ENCODE results near the gene MMADHC. TPM values are rescaled to one million over a fixed set of nuclear protein-coding genes. Genes with fewer than 3 reads are reported as not detected.

Gene MMADHC
- total RNA-seq, 1 experiment from 2014 or later: 149 TPM

GRCh38 chr2:149606251-149606811, 18.8 kb upstream of the MMADHC start:
- Histone ChIP-seq H2AFZ (ENCODE audit: low read length) (no peak overlapping the region), H2BK20ac (ENCODE audit: low read depth, low read length, poor library complexity, severe bottlenecking) (no peak overlapping the region), H4K5ac (ENCODE audit: insufficient read length, low read depth, low read length) (no peak overlapping the region)

More at GRCh38 chr2:149606251-149606811, 18.8 kb upstream of the MMADHC start:
- Histone ChIP-seq H4K91ac (ENCODE audit: insufficient read length, low read depth, low read length) (no peak overlapping the region), H3K4me1 (ENCODE audit: insufficient read depth, low read length) (no peaks in the 10 kb centered on the region), H3K9me3 (ENCODE audit: control insufficient read depth, low read depth, low read length) (no peaks in the 10 kb centered on the region), H3K18ac (ENCODE audit: insufficient read length, low read depth, low read length) (no peak overlapping the region), H2BK5ac (ENCODE audit: insufficient read length, low read length) (no peak overlapping the region), H2BK120ac (ENCODE audit: low read depth, low read length, poor library complexity, severe bottlenecking) (no peak overlapping the region), H3K79me1 (ENCODE audit: insufficient read depth, low read depth, low read length, poor library complexity, severe bottlenecking) (no peaks in the 10 kb centered on the region), H2BK15ac (ENCODE audit: low read depth, low read length) (no peak overlapping the region), H3K4ac (ENCODE audit: low read depth, low read length) (no peak overlapping the region), H3K56ac (ENCODE audit: insufficient read length, low read depth, low read length) (no peak overlapping the region), H3K23me2 (ENCODE audit: insufficient read length, low read depth, low read length, poor library complexity, severe bottlenecking) (no peaks in the 10 kb centered on the region), H2BK12ac (ENCODE audit: insufficient read length, low read depth, low read length) (no peak overlapping the region), H3K79me2 (ENCODE audit: insufficient read depth, low read length) (no peaks in the 10 kb centered on the region), H2AK5ac (ENCODE audit: insufficient read length, low read length) (no peak overlapping the region), H4K8ac (replicated peaks; ENCODE audit: insufficient read length, low read depth, low read length) (no peak overlapping the region), H3T11ph (ENCODE audit: low read length) (no peak overlapping the region), H3K27me3 (ENCODE audit: insufficient read depth, low read length) (no peaks in the 10 kb centered on the region), H3K14ac (ENCODE audit: insufficient read depth, low read length) (no peak overlapping the region), H3K4me2 (ENCODE audit: insufficient read depth, insufficient read length, low read length) (no peak overlapping the region), H3K27ac (ENCODE audit: insufficient read length, low read depth, low read length) (no peak overlapping the region), H4K20me1 (ENCODE audit: control insufficient read depth, insufficient read depth, insufficient read length) (no peaks in the 10 kb centered on the region), H3K9ac (ENCODE audit: extremely low read depth, insufficient read length, low read length) (no peak overlapping the region), H3K23ac (ENCODE audit: insufficient read length, low read depth, low read length) (no peak overlapping the region)
- peaks cover 0 to 9% (median 0%) of the 10 kb centered on the region in 3 experiments; a peak in 4 of 7 replicates for H3K36me3 Mint-ChIP-seq (ENCODE audit: insufficient read depth in 1 of 3, low read depth in 3 of 3)
- DNase-seq: no peak
- TF ChIP-seq CTCF (conservative IDR thresholded peaks at IDR 0.05): no peak
- H3K9me3 Mint-ChIP-seq: peaks cover 6 to 8% of the 10 kb centered on the region in 2 experiments
- H3K27ac Mint-ChIP-seq: no peak overlapping the region
- H3K27me3 Mint-ChIP-seq (ENCODE audit: low read depth): no peaks in the 10 kb centered on the region
- H3K4me1 Mint-ChIP-seq: no peaks in the 10 kb centered on the region
- H3K4me3 Mint-ChIP-seq: no peak overlapping the region

All from H9 (cell line).